Posterior vena cava (tissue), 2 donors: ENCODE data around the gene PGLYRP4. TPM values are rescaled to one million over a fixed set of nuclear protein-coding genes. Genes with fewer than 3 reads are reported as not detected.

ENCODE experiments used
- DNase-seq: peaks from one replicate; pipeline ENCODE4 v3.0.0-alpha.2; 2020; ENCODE audit warnings: low spot score
- intact Hi-C, 2 donors: fragments of 100-400 bp; cut with DNase I; formaldehyde crosslinking; loops; one replicate each; pipeline versions ENCODE4 v1.14.1 to v1.14.2; 2022 to 2023
- total RNA-seq, 2 donors: library from RNA; stranded (reverse); fragmentation: NEBNext Ultra II Directional; extraction: Animal tissue kit (Norgen Biotek cat#: 25700); gene quantifications; one replicate each; pipeline ENCODE4 v1.2.1, GENCODE V29; 2021
- donor health status: DM: yes; HTN: yes; CAD: no.
- donor health status: DM: yes; HTN: yes; CAD: no.

PGLYRP4 gene
- total RNA-seq, 2 donors from 2014 or later, result not detected

GRCh38 chr1:153380711-153381110 lies 32.1 kb upstream of the PGLYRP4 start:
- intact Hi-C loops, result no loop called here
- DNase-seq, result no peak

DNA sequence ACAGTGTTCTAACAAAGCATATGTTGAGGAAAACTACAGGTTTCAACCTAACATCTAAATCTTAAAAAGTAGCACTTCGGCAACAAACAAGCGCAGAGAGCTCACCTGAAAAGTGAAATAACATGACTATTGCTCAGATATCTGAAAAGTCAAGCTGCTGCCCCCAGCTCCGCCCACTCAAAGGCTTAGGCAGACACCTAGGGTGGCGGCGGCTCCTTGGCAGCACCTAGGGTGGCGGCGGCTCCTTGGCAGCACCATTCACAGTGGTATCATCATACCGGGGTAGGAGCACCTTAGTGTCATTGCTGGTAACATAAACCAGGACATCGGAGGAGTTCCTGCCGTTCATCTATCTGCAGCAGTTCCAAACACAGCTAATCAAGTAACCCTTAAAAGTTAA lies 30.9 kb upstream of the PGLYRP4 start:
- DNase-seq, result no peak
- intact Hi-C loops, result no loop called here

- no peak for DNase-seq
- intact Hi-C loops, result no loop called here
These were observed 26.9 kb upstream of the PGLYRP4 start, which contains the start of gene S100A12 for GRCh38 chr1:153375511-153375910. TSS of gene S100A12 (minus strand) at chr1:153375621. CDS start at chr1:153374592, 1,029 bp downstream.

DNA sequence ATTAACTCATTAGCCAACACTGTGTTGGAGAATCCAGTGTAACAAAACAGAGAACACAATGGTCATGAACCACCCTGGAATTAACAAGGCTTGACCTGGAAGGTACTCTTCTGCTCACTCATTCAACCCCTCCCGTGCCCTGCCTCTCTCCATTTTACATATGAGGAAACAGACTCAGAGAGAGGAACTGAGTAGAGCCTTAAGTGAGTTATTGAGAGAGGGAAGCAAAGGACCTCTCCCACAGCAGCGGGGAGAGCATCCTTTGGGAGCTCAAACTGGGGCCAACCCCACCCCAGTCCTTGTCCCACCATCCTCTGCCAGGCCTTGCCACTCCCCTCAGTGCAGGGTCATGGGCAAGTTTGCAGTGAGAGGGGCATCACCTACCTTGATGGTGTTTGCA lies 25.4 kb upstream of the PGLYRP4 start:
- intact Hi-C loops, result no loop called here
- no peak for DNase-seq

- no peak for DNase-seq
- intact Hi-C loops, result no loop called here
These were observed 23.9 kb upstream of the PGLYRP4 start for GRCh38 chr1:153372571-153372970.

DNA sequence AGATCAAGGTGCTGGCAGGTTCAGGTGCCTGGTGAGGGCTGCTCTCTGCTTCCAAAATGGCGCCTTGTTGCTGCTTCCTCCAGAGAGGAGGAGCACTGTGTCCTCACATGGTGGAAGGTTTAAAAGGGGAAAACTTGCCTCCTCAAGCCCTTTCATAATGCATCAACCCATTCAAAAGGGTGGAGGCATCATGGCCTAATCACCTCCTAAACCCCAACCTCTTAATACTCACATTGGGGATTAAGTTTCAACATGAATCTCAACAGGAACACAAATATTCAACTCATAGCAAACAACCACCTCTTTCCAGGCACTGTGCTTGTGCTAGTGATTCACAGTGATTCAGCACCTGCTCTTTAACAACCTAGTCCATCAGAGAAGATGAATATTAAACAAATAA lies 22.6 kb upstream of the PGLYRP4 start:
- intact Hi-C loops, result no loop called here
- no peak for DNase-seq

- no peak for DNase-seq
These were observed 21.5 kb upstream of the PGLYRP4 start for GRCh38 chr1:153370146-153370545.

DNA sequence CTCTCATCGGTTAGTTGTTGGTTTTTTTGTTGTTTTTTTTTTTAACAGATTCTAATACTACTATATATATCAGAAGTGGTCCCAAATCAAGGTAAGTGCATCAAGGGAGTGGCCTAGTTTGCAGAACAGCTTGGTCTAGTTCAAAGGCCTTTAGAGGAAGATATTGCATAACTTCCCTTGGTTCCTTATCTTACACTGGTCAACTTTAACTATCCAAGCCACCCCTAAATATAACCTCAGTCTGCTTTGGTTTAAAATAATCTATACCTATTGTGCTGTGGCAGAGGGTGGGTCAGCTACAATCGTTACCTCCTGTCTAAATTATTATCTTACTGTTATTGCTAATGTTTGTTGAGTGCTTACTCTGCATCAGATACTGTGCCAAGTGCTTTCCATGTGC lies 19.9 kb upstream of the PGLYRP4 start:
- no peak for DNase-seq
- intact Hi-C loops, result no loop called here

More at GRCh38 chr1:153370146-153370545, 21.5 kb upstream of the PGLYRP4 start:
- intact Hi-C loops, result no loop called here

DNA sequence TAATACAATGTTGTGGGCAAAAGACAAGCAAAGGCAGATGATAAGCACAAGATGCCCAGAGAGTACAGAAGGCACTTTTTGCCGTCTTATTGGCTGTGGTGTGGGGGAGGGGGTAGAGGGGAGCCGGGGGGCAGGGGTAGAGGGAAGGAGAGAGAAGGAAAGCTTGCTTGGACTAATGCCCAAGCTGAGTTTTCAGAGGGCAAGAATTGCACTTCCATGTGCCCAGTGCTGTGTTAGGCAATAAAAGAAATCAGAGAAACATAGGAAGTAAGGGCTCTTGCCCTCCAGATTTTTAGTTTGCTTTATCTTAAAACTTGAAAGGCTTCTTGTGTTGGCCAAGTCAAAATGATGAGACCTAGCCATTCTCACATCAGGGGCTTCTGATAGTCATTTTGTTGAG lies 18.4 kb upstream of the PGLYRP4 start:
- intact Hi-C loops, result no loop called here
- no peak for DNase-seq

- intact Hi-C loops, result no loop called here
- no peak for DNase-seq
These were observed 17.6 kb upstream of the PGLYRP4 start for GRCh38 chr1:153366261-153366660.

GRCh38 chr1:153365696-153366095 lies 17.1 kb upstream of the PGLYRP4 start:
- intact Hi-C loops, result no loop called here
- no peak for DNase-seq

DNA sequence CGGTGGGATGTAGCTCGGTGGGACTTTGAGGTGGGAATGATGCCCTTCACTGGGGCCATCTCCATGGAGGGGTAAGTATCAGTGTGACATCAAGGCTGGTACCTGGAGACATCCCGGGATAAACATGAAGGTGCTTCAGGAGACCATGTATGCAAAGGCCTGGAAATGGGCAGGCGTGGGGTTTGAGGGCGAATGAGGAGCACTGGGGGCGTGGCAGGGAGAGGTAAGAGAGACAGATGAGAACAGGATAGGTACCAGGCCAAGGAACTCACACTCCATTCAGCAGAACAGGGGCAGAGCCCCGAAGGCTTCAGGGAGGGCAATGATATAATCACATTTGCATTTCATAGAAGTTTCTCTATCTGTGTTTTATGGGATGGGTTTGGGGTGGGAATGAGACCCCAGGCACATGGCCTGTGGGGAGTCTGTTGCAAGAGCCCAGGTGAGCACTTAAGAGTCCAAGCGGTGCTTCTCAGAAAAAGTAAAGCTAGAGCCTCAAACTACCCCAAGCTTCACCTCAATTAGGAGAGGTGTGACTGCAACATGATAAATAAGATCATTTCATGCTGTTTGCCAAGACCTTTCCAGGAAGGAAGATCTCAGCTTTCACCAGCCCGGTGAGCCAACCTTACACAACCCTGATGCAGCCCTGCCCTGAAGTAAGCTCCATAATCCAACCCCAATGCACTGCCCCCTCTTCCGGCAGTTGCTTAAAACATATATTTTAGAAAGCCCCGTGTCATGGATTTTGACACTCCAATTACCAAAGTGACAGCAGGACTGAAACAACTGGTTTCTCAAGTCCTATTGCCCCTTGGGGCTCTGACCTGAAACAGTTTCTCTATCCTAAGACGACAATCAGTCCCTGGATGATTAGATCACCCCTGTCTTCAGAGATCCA lies 16.4 kb upstream of the PGLYRP4 start:
- intact Hi-C loops, result no loop called here

GRCh38 chr1:153364156-153364555 lies 15.5 kb upstream of the PGLYRP4 start:
- no peak for DNase-seq
- intact Hi-C loops, result no loop called here

More for the DNA sequence above, 16.4 kb upstream of the PGLYRP4 start:
- DNase-seq, result no peak

DNA sequence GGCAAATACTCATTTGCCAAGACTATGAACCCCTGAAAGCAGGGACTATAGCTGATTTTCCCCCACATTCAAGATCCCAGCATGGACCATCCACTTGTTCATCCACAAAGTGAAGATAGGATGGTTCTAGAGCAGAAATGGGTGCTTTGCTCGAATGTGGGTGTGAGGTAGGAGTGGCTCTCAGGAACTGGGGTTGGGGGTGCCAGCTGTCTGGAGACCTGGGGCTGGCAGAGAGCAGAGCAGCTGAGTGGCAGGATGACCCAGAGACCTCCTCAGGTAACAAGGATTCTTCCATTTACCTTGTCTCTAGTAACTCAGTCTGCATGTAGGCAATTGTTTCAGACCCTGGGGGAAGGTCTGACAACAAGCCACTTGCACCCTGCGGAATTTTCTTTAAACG lies 15.0 kb upstream of the PGLYRP4 start:
- intact Hi-C loops, result no loop called here
- DNase-seq, result no peak

- no peak for DNase-seq
- intact Hi-C loops, result no loop called here
These were observed 13.6 kb upstream of the PGLYRP4 start for GRCh38 chr1:153362187-153362775.

DNA sequence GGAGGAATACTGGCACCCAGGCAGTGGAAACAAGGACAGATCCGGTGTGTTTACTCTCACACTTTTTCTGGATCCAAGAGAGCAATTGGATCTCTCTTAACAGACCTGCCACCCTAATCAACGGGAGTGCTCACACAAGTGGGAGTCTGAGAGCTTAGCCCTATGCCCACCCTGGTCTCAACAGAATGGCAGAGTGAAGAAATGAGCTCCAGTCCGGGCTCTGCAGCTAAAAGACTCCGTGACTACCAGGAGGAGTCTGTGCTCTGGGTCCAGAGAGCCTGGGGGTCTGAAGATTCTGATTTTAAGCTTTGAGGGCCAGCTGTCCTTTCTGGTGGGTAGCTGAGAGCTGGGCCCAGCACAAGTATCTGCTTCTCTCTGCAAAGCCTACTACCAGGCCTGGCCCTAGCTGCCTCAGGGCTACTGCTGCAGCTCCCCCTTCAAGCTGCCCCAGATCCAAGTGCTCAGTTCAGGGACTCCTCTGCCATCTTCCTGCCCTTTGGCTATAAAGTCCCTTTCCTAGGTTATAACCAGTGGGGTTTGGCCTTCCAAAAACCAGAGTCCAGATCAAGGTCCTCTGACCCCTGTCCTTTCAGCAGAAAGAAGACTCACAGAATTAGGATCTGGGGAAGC lies 13.0 kb upstream of the PGLYRP4 start:
- intact Hi-C loops, result no loop called here

DNA sequence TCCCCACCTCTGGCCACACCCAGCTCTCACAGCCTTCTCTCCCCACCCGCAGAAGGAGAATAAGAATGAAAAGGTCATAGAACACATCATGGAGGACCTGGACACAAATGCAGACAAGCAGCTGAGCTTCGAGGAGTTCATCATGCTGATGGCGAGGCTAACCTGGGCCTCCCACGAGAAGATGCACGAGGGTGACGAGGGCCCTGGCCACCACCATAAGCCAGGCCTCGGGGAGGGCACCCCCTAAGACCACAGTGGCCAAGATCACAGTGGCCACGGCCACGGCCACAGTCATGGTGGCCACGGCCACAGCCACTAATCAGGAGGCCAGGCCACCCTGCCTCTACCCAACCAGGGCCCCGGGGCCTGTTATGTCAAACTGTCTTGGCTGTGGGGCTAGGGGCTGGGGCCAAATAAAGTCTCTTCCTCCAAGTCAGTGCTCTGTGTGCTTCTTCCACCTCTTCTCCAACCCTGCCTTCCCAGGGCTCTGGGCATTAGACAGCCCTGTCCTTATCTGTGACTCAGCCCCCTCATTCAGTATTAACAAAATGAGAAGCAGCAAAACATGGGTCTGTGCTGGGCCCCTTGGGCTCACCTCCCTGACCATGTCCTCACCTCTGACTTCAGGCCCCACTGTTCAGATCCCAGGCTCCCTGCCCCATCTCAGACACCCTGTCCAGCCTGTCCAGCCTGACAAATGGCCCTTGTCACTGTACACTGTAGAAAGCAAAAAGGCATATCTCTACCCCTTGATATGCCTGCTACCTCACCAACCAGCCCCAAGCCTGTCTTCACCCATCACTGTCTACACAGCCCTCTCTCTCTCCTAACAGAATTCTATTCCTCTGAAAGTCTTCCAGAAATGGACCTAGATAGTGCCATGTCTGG lies 12.2 kb upstream of the PGLYRP4 start:
- intact Hi-C loops, result no loop called here
- no peak for DNase-seq

More for the DNA sequence above, 13.0 kb upstream of the PGLYRP4 start:
- DNase-seq, result no peak

DNA sequence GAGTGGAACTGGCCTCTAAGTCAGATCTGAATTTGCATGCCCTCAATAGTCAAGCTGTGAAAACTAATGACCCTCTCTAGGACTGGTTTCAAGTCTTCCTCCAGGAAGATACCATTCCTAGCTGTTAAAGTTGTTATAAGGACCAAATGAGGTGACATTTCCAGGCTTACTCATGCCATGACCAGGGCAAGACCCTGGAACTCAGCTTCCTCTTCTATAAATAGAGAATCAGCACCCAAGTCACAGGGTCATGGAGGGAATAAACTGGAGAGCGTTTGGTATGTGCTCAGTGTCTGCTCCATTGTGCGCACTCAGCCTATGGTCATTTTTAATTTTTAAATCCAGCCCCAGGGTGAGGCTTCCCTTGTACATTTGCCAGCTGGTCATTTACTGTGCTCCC lies 11.5 kb upstream of the PGLYRP4 start:
- no peak for DNase-seq
- intact Hi-C loops, result no loop called here

DNA sequence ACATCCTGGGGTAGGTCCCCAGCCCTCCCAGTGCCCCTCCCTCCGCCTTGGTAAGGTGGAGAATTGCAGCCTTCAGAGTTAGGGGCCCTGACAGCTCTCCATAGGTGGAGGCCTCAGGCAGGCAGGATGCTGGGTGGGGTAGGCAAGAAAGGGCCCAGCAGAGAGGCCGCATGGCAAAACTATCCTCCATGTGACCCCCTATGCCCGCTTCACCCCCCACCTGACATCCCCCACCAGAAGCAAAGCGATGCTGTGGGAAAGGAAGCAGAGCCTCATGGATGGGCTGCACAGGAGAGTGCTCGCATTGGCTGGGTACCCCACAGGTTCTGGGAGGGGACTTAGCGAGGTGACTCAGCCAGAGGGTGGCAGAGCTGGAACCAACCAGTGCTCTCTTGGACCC lies 10.6 kb upstream of the PGLYRP4 start:
- DNase-seq, result no peak
- intact Hi-C loops, result no loop called here

- intact Hi-C loops, result no loop called here
- DNase-seq, result no peak
These were observed 10.0 kb upstream of the PGLYRP4 start for GRCh38 chr1:153358691-153358975.
